H1 (cell line): ENCODE data around the gene IFNA1. TPM values are rescaled to one million over a fixed set of nuclear protein-coding genes. Genes with fewer than 3 reads are reported as not detected.

ENCODE experiments used
- BRCA1 ChIP-seq: IDR thresholded peaks from 2 replicates; pipeline ENCODE4 v1.6.1; 2012; ENCODE audit warnings: low read depth, low read length, improper control_type of control experiment
- CHD7 ChIP-seq: fragments of 300-600 bp; sonication (generic); IDR thresholded peaks from 2 replicates; pipeline ENCODE4 v1.7.1; 2012; ENCODE audit warnings: low read length, moderate library complexity, mild to moderate bottlenecking, inconsistent platforms; ENCODE audit not compliant: insufficient replicate concordance
- POLR2A ChIP-seq, 2 experiments: IDR thresholded peaks; 1 replicate in 1 of 2; 2 replicates in 1 of 2; pipeline ENCODE4 v1.6.1; 2011; ENCODE audit warnings: low read depth in 2 of 2, low read length in 2 of 2, mild to moderate bottlenecking in 2 of 2; ENCODE audit errors: control extremely low read depth in 1 of 2
- SRF ChIP-seq: IDR thresholded peaks from 2 replicates; pipeline ENCODE4 v1.6.1; 2011; ENCODE audit warnings: mild to moderate bottlenecking, low read depth, low read length, moderate library complexity
- ZNF274 ChIP-seq: IDR thresholded peaks from 2 replicates; pipeline ENCODE4 v1.7.0; 2012; ENCODE audit warnings: low read length, borderline replicate concordance; ENCODE audit errors: extremely low read depth
- polyA plus RNA-seq, 7 experiments: library from polyadenylated mRNA; depleted of rRNA in 3 of 7; stranded (reverse) in 5 of 7; unstranded in 2 of 7; fragments of >200 nt in 5 of 7; fragments of 200-250 nt in 2 of 7; gene quantifications; 1 replicate in 5 of 7; 2 replicates in 1 of 7; 4 replicates in 1 of 7; pipeline versions ENCODE4 v1.2.1 to v1.2.3, GENCODE V29; 2011 to 2013; ENCODE audit warnings: missing spikeins in 2 of 7, mixed read lengths in 2 of 7
- total RNA-seq: library from RNA; stranded (reverse); fragmentation: NEBNext Ultra II Directional; extraction: Animal tissue kit (Norgen Biotek cat#: 25700); gene quantifications from 2 replicates; pipeline ENCODE4 v1.2.1, GENCODE V29; 2021

Gene IFNA1
- total and polyA plus RNA-seq, 2 of the 8 experiments (the other 6 are each of a cell fraction or from before 2014, with no cell fraction given): not detected

GRCh38 chr9:21477466-21477865, 37.2 kb downstream of the IFNA1 start (continued):
- TF ChIP-seq CHD7 (no peak), SRF (no peak), ZNF274 (no peak), BRCA1 (no peak), POLR2A (IDR thresholded peaks at IDR 0.05; ENCODE audit: control extremely low read depth in 1 of 2, low read depth in 2 of 2, low read length in 2 of 2) (no peak)
